ENCODE results near the gene SLC4A2. TPM values are rescaled to one million over a fixed set of nuclear protein-coding genes. Genes with fewer than 3 reads are reported as not detected.

The SLC4A2 gene
- polyA plus RNA-seq, 2 of the 4 experiments (the other 2 are of a cell fraction) = 112 to 275 TPM

DNA sequence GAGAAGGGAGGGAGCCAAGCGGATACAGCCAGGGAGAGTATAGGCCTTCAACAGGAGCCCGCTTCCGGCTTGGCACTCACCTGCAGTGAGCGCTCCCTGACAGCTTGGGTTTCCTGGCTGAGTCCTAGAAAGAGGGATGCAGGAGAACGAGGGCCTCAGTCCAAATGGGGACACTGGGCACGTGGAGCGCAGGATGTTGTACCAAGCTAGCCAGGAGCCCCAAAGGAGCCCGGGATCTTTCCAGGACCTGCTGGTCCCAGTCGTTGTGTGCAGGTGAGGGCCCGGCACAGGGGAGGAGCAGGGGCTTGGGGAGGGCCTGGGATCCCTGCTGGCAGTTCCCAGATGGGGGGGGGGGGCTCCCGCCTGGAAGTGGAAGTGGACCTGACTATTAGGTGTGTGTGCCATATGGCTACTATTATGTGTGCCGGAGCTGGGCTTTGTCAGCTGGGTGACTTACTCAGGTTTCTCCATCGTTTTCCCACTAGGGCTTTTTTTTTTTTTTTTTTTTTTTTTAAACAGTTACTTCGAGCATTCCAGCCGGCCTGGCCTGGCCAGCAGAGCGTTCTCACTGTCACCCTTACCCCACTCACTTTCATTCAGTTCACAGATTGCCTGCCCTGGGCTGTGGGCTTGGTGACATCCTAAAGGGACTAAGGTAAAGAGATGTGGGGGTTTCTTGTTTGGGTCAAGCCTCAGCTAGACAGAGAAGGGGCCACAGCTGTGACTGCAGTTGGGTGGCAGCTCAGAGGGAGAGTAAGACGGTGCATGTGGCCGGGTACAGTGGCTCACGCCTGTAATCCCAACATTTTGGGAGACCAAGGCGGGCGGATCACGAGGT is 30.7 kb downstream of the SLC4A2 start:
- Histone ChIP-seq H3K4me1 (peaks cover 34% of the 10 kb centered on the region), H3K4me3 (no peak overlapping the region), H3K9me3 (no peaks in the 10 kb centered on the region), H3K27ac (no peak overlapping the region; a peak in 1 of 6 replicates), H3K4me2 (no peak overlapping the region)
- WGBS (ENCODE audit: missing lambda C conversion rate) = 89% methylated on average over 22 of the region's 22 CpGs
- DNase-seq (ENCODE audit: low read depth in 1 of 2, low spot score in 1 of 2) (no peak), FAIRE-seq (no peak), ATAC-seq (no peak)
- ChIA-PET POLR2A (no interaction called here), CTCF (interaction anchor here (0.5 to 27.1 kb wide), 14 partner anchors 13 to 221 kb away, joined by 3 to 412 read pairs (median 4); partner anchors contain the start of genes ABCB8 and SLC4A2)
- TF ChIP-seq POLR2AphosphoS2 (conservative IDR thresholded peaks at IDR 0.05; ENCODE audit: low read length) (no peak), ZC3H11A (IDR thresholded peaks at IDR 0.05) (no peak), NFE2L2 (conservative IDR thresholded peaks at IDR 0.05; ENCODE audit: low read length) (no peak), GATA3 (IDR thresholded peaks at IDR 0.05; ENCODE audit: borderline replicate concordance) (no peak), RAD21 (conservative IDR thresholded peaks at IDR 0.05 in 1 of 2, IDR thresholded peaks at IDR 0.05 in 1 of 2) (no peak), CEBPB (IDR thresholded peaks at IDR 0.05) (no peak), TFCP2L1 (CRISPR knock-in tag; IDR thresholded peaks at IDR 0.05) (no peak), SMC3 (IDR thresholded peaks at IDR 0.05) (no peak), MAFK (IDR thresholded peaks at IDR 0.05; ENCODE audit: partially characterized antibody) (no peak), SREBF2 (IDR thresholded peaks at IDR 0.05) (no peak), RNF2 (IDR thresholded peaks at IDR 0.05; ENCODE audit: borderline replicate concordance, low read depth) (no peak), CBX8 (IDR thresholded peaks at IDR 0.05) (no peak)
- TF ChIP-seq, protein P1, sequence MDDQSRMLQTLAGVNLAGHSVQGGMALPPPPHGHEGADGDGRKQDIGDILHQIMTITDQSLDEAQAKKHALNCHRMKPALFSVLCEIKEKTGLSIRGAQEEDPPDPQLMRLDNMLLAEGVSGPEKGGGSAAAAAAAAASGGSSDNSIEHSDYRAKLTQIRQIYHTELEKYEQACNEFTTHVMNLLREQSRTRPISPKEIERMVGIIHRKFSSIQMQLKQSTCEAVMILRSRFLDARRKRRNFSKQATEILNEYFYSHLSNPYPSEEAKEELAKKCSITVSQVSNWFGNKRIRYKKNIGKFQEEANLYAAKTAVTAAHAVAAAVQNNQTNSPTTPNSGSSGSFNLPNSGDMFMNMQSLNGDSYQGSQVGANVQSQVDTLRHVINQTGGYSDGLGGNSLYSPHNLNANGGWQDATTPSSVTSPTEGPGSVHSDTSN (IDR thresholded peaks at IDR 0.05) = no peak
- TF ChIP-seq, protein P2, sequence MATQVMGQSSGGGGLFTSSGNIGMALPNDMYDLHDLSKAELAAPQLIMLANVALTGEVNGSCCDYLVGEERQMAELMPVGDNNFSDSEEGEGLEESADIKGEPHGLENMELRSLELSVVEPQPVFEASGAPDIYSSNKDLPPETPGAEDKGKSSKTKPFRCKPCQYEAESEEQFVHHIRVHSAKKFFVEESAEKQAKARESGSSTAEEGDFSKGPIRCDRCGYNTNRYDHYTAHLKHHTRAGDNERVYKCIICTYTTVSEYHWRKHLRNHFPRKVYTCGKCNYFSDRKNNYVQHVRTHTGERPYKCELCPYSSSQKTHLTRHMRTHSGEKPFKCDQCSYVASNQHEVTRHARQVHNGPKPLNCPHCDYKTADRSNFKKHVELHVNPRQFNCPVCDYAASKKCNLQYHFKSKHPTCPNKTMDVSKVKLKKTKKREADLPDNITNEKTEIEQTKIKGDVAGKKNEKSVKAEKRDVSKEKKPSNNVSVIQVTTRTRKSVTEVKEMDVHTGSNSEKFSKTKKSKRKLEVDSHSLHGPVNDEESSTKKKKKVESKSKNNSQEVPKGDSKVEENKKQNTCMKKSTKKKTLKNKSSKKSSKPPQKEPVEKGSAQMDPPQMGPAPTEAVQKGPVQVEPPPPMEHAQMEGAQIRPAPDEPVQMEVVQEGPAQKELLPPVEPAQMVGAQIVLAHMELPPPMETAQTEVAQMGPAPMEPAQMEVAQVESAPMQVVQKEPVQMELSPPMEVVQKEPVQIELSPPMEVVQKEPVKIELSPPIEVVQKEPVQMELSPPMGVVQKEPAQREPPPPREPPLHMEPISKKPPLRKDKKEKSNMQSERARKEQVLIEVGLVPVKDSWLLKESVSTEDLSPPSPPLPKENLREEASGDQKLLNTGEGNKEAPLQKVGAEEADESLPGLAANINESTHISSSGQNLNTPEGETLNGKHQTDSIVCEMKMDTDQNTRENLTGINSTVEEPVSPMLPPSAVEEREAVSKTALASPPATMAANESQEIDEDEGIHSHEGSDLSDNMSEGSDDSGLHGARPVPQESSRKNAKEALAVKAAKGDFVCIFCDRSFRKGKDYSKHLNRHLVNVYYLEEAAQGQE (IDR thresholded peaks at IDR 0.05) = no peak
- TF ChIP-seq, protein P3, sequence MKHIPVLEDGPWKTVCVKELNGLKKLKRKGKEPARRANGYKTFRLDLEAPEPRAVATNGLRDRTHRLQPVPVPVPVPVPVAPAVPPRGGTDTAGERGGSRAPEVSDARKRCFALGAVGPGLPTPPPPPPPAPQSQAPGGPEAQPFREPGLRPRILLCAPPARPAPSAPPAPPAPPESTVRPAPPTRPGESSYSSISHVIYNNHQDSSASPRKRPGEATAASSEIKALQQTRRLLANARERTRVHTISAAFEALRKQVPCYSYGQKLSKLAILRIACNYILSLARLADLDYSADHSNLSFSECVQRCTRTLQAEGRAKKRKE (CRISPR knock-in tag; IDR thresholded peaks at IDR 0.05; ENCODE audit: low read depth) = no peak
- TF ChIP-seq, protein P4, sequence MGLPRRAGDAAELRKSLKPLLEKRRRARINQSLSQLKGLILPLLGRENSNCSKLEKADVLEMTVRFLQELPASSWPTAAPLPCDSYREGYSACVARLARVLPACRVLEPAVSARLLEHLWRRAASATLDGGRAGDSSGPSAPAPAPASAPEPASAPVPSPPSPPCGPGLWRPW (IDR thresholded peaks at IDR 0.05) = no peak

DNA sequence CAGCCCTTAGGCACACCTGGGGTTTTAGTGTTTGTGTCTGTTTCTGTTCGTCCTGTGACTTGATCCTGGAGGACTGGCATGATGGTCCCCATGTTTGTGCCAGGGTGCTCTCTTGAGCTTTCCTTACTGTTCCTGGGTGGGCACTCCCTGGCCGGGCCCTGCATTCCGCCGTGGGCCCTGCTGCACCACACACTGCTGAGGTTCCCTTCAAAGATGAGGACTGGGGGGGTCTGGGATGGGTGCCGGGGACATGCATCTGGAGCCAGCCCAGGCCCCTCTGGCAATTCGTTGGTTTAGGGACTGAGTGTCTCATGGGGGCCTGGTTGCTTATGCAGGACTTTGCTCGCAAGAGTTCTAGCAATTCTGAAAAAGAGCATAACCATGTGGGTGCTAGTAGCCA is 31.6 kb downstream of the SLC4A2 start:
- Histone ChIP-seq H3K27ac (no peak overlapping the region), H3K4me3 (no peak overlapping the region), H3K4me1 (peaks cover 33% of the 10 kb centered on the region), H3K4me2 (no peak overlapping the region), H3K9me3 (no peaks in the 10 kb centered on the region)
- 92% methylated on average over 7 of the region's 7 CpGs for WGBS (ENCODE audit: missing lambda C conversion rate)
- DNase-seq (ENCODE audit: low read depth in 1 of 2, low spot score in 1 of 2) = no peak
- ChIA-PET CTCF (interaction anchor here (1.3 to 27.1 kb wide), 11 partner anchors 16 to 134 kb away, joined by 3 to 412 read pairs (median 4); partner anchors contain the start of genes ABCB8 and SLC4A2), POLR2A (no interaction called here)
- no peak for ATAC-seq
- no peak for FAIRE-seq
- TF ChIP-seq, protein P5, sequence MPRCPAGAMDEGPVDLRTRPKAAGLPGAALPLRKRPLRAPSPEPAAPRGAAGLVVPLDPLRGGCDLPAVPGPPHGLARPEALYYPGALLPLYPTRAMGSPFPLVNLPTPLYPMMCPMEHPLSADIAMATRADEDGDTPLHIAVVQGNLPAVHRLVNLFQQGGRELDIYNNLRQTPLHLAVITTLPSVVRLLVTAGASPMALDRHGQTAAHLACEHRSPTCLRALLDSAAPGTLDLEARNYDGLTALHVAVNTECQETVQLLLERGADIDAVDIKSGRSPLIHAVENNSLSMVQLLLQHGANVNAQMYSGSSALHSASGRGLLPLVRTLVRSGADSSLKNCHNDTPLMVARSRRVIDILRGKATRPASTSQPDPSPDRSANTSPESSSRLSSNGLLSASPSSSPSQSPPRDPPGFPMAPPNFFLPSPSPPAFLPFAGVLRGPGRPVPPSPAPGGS (IDR thresholded peaks at IDR 0.05) = no peak
- TF ChIP-seq POLR2AphosphoS2 (conservative IDR thresholded peaks at IDR 0.05; ENCODE audit: low read length) = no peak
- TF ChIP-seq ZC3H11A (IDR thresholded peaks at IDR 0.05) = no peak
- no peak for TF ChIP-seq HDAC2 (IDR thresholded peaks at IDR 0.05)
